Thyroid gland (tissue), 4 donors: ENCODE data around the gene AMPD3. TPM values are rescaled to one million over a fixed set of nuclear protein-coding genes. Genes with fewer than 3 reads are reported as not detected.

Experiments used
- DNase-seq, 2 donors: peaks; one replicate each; pipeline ENCODE4 v3.0.0-alpha.2; 2019
- H3K27ac ChIP-seq, 3 donors: fragments of 200-600 bp; sonication (generic); 1 replicate in 2 of 3; 2 replicates in 1 of 3; pipeline ENCODE4 v1.5.1; 2016 to 2019; ENCODE audit warnings: mild to moderate bottlenecking in 1 of 3, moderate library complexity in 1 of 3
- H3K27me3 ChIP-seq: fragments of 200-600 bp; sonication (generic); one replicate; pipeline ENCODE4 v1.5.1; 2019
- H3K36me3 ChIP-seq, 2 donors: fragments of 200-600 bp; sonication (generic); one replicate each; pipeline ENCODE4 v1.5.1; 2016 to 2019
- H3K4me1 ChIP-seq, 2 donors: fragments of 200-600 bp; sonication (generic); one replicate each; pipeline ENCODE4 v1.5.1; 2017 to 2019
- H3K4me3 ChIP-seq, 3 donors: fragments of 200-600 bp; sonication (generic); replicated peaks in 1 of 3; 1 replicate in 2 of 3; 2 replicates in 1 of 3; pipeline ENCODE4 v1.5.1; 2016; ENCODE audit warnings: mild to moderate bottlenecking in 1 of 3
- H3K9me3 ChIP-seq: fragments of 200-600 bp; sonication (generic); one replicate; pipeline ENCODE4 v1.5.1; 2017
- CTCF ChIP-seq, 6 experiments: fragments of 200-600 bp in 3 of 6; fragments of 450-650 bp in 3 of 6; sonication (generic) in 3 of 6; IDR thresholded peaks; one replicate each; pipeline ENCODE4 v1.5.1; 2016 to 2019; ENCODE audit warnings: antibody characterized with exemption in 6 of 6, mild to moderate bottlenecking in 2 of 6, inconsistent platforms in 1 of 6, moderate library complexity in 1 of 6
- POLR2A ChIP-seq, 2 donors: fragments of 450-650 bp; IDR thresholded peaks; one replicate each; pipeline ENCODE4 v1.6.1; 2017; ENCODE audit warnings: antibody characterized with exemption in 2 of 2, mild to moderate bottlenecking in 2 of 2, moderate library complexity in 1 of 2
- WGBS, 2 donors: methylation state at CpG; one replicate each; pipeline ENCODE4 v1.1.5; 2017; 5-methylcytosine and 5-hydroxymethylcytosine counted together
- intact Hi-C: fragments of 100-400 bp; cut with DNase I; formaldehyde crosslinking; loops from one replicate; pipeline ENCODE4 v1.15.1; 2023
- total RNA-seq, 4 donors: library from RNA; depleted of rRNA; stranded (reverse); fragments of >200 nt; gene quantifications; one replicate each; pipeline ENCODE4 v1.2.3, GENCODE V29; 2016

The AMPD3 gene
- total RNA-seq, 4 donors from 2014 or later, result 3.8 to 13.0 (median 7.6) TPM

- DNase-seq, result no peak
- H3K27ac ChIP-seq, result no peak overlapping the region
- WGBS, 2 donors, result 95 to 97% methylated on average over 16 of the region's 16 CpGs
- H3K9me3 ChIP-seq, result no peaks in the 10 kb centered on the region
- intact Hi-C loops, result no loop called here
- H3K4me3 ChIP-seq, result no peak overlapping the region
- TF ChIP-seq CTCF (IDR thresholded peaks at IDR 0.05) (no peak), POLR2A (IDR thresholded peaks at IDR 0.05) (no peak)
- H3K36me3 ChIP-seq, result no peaks in the 10 kb centered on the region
- H3K4me1 ChIP-seq, result no peaks in the 10 kb centered on the region
- H3K27me3 ChIP-seq, result no peaks in the 10 kb centered on the region
These were observed 26.7 kb downstream of the AMPD3 start for GRCh38 chr11:10481560-10482349.

- Histone ChIP-seq H3K36me3 (no peaks in the 10 kb centered on the region), H3K9me3 (no peaks in the 10 kb centered on the region), H3K27ac (no peak overlapping the region), H3K27me3 (no peaks in the 10 kb centered on the region), H3K4me1 (peaks cover 0 to 3% of the 10 kb centered on the region in 2 donors), H3K4me3 (no peak overlapping the region)
- WGBS, 2 donors, result 88 to 100% methylated on average over 1 of the region's 1 CpG
- no peak for TF ChIP-seq CTCF (IDR thresholded peaks at IDR 0.05)
- no peak for DNase-seq
- intact Hi-C loops, result no loop called here
These were observed 28.1 kb downstream of the AMPD3 start for GRCh38 chr11:10483174-10483573.

DNA sequence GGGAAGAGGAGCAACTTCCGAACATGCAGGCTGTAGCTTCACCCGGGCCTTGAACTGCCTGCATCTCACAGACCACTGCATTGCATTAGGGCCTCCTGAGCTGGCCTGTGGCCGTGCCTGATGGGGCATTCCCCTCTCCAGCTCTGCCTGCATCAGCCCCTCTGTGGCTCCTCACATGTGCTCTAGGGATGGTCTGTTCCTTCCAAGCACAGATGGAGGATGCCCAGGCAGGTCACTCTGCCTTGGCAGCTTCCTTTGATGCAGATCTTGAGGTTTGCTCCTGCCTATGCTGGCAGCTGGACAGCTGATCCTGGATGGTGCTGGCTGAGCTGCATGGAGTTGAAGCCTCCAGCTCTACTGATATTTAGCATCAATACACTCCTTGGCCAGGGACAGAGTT lies 28.5 kb downstream of the AMPD3 start:
- Histone ChIP-seq H3K4me1 (peaks cover 0 to 7% of the 10 kb centered on the region in 2 donors), H3K4me3 (no peak overlapping the region), H3K9me3 (no peaks in the 10 kb centered on the region), H3K27me3 (no peaks in the 10 kb centered on the region), H3K27ac (no peak overlapping the region), H3K36me3 (no peaks in the 10 kb centered on the region)
- TF ChIP-seq POLR2A (IDR thresholded peaks at IDR 0.05) (no peak), CTCF (IDR thresholded peaks at IDR 0.05) (no peak)
- DNase-seq, result no peak
- intact Hi-C loops, result no loop called here
- 81% methylated on average over 3 of the region's 3 CpGs; no CpG with 5 or more reads in 1 of the 2 donors for WGBS, 2 donors

GRCh38 chr11:10484461-10485180 lies 29.6 kb downstream of the AMPD3 start:
- H3K36me3 ChIP-seq, result no peaks in the 10 kb centered on the region
- WGBS, 2 donors, result 91 to 92% methylated on average over 16 of the region's 16 CpGs
- no peaks in the 10 kb centered on the region for H3K27me3 ChIP-seq
- H3K4me3 ChIP-seq, result no peak overlapping the region
- TF ChIP-seq POLR2A (IDR thresholded peaks at IDR 0.05), result no peak
- no peak for TF ChIP-seq CTCF (IDR thresholded peaks at IDR 0.05)
- no peak for DNase-seq
- intact Hi-C loops, result no loop called here
- H3K27ac ChIP-seq, result no peak overlapping the region
- no peaks in the 10 kb centered on the region for H3K9me3 ChIP-seq
- peaks cover 0 to 16% of the 10 kb centered on the region in 2 donors for H3K4me1 ChIP-seq

GRCh38 chr11:10485646-10486045 lies 30.6 kb downstream of the AMPD3 start:
- no peaks in the 10 kb centered on the region for H3K27me3 ChIP-seq
- TF ChIP-seq CTCF (IDR thresholded peaks at IDR 0.05) (no peak), POLR2A (IDR thresholded peaks at IDR 0.05) (no peak)
- no peaks in the 10 kb centered on the region for H3K36me3 ChIP-seq
- H3K9me3 ChIP-seq, result no peaks in the 10 kb centered on the region
- peaks cover 4 to 27% of the 10 kb centered on the region in 2 donors for H3K4me1 ChIP-seq
- H3K4me3 ChIP-seq, result no peak overlapping the region
- H3K27ac ChIP-seq, result no peak overlapping the region
- intact Hi-C loops, result no loop called here
- DNase-seq, result no peak
- 50% methylated on average over 2 of the region's 2 CpGs for WGBS, 2 donors
